NCI-H187 (cell line): ENCODE results near the gene DOCK3.
"Not testable (repeated sequence)": the region's sequence is repeated elsewhere in the genome, so short reads cannot be mapped to it uniquely, and the experiment has no call there.

ENCODE experiments used
- DNase-seq, 2 experiments: peaks; one replicate each; lab custom pipeline; 2025; lab: John Stamatoyannopoulos, UW

Gene DOCK3

DNA sequence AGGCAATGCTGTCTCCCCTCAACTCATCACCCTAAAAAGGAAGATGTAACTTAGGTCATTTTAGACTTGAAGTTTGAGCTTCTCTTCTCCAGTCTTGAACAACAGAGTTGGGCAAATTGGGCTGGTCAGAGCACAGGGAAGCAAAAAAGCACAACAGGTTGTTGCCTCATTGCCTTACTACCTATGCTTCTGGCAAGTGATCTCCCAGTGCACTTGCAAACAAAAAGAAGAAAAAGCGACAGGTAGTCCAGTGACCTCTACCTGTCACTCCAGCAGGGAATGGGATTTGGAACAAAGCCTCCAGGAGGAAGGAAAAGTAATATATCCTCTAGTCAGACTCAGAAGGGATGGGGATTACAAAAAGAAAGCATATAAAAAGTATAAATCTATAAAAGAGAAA is 550.1 kb downstream of the DOCK3 start:
- no peak for DNase-seq

DNA sequence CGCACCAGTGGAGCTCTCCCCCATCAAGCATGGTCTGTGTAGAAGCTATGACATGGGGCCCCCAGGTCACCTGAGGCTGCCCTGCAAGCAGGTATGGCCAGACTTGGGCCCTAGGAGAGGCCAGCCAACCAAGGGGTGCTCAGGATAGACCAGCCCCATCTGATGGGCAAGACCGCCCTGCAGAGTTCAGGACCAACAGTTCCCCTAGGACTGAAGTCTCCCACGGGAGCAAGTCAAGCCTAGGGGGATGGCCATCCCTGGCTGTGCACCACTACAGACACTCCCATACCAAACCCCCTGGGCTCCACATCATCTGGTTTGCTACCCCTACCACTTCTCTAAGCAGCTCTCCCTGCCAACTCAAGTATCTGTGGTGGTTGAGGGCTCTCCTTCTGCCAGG is 568.2 kb downstream of the DOCK3 start:
- DNase-seq, result no peak

DNA sequence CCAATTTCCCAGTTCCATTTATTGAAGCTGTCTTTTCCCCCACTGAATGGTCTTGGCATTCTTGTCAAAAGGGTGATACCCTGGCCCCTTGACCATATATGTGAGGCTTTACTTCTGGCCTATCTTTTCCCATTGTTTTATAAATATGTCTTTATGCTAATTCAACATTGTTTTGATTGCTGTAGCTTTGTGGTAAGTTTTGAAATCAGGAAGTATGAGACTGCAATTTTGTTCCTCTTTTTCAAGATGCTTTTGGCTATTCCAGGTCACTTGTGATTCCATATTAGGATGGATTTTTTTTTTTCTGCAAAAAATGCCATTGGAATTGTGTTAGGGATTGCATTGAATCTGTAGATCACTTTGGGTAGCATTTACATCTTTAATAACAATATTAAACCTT is 569.2 kb downstream of the DOCK3 start:
- DNase-seq, result no peak

DNA sequence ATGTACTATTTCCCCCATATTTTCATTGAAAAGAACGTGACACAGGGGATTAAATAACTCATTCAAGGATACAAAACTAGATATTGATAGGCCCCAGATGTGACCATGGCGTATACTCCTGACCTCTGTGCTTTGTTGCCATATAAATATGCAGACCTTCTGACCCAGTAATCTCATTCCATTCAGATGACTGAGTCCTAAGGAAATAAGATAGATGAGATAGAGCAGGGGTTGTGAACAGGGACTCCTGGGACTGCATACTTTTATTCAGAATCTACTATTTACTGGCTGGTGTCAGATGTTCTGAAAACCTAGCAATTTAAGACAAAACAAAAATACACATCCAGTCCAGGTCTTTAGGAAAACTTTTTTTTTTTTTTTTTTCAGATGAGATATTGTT is 571.1 kb downstream of the DOCK3 start:
- DNase-seq, result no peak

DNA sequence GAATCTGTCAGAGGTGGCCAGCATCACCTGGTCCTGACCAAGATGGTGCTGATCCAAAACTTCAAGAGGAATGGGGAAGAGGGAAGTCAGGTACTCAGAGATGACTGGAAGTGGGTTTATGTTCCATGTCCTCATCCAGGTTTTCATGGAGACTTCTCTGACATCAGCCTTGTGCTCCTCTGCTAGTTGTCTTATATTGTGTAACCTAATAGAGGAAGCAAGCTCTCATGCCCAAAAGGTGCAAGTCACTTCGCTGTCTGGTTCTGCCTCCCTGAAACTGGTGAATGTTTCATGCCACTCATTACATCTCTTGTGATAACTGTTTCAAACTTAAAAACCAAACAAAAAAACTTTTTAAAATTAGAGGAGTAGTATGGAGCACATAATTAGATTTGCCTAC is 583.1 kb downstream of the DOCK3 start:
- DNase-seq, result no peak

DNA sequence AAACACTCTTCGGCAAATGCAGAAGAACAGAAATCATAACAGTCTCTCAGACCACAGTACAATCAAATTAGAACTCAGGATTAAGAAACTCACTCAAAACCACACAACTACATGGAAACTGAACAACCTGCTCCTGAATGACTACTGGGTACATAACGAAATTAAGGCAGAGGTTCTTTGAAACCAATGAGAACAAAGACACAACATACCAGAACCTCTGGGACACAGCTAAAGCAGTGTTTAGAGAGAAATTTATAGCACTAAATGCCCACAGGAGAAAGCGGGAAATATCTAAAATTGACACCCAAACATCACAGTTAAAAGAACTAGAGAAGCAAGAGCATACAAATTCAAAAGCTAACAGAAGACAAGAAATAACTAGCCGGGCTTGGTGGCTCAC is 589.4 kb downstream of the DOCK3 start:
- not testable (repeated sequence) for DNase-seq

DNA sequence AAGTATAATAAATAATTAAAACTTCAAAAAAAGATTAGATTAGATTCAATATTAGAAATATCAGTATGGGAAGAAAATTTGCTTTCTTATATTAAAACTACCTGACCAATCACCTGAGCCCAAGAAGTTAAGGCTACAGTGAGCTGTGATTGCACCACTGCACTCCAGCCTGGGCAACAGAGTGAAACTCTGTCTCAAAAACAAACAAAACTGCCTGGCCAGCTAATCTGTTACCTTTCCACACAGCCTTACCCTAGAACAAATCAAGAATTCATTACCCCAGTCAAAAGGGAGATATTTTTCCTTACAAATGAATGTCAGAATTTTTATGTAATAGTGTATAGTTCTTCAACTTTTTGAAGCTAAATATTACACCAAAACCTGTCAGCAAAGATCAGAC is 593.4 kb downstream of the DOCK3 start:
- DNase-seq, result no peak

DNA sequence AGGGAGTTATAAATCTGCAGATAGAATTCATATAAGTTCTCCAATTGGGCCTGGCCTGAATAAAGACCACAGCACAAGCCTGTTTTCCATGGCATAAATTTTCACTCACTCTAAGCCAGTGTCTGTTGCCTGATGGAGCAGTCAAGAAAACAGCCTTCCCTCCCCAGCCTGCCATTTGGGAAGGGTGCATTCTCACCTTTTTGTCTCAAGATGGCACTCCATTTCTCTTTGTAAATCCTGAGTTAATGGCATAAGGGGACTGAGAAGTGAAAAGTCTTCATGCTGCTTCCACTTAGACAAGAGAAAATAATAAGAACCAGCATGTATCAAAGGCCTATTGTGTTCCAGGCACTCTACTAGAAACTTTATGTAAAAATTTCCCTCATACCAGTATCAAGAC is 594.7 kb downstream of the DOCK3 start:
- DNase-seq, result no peak

DNA sequence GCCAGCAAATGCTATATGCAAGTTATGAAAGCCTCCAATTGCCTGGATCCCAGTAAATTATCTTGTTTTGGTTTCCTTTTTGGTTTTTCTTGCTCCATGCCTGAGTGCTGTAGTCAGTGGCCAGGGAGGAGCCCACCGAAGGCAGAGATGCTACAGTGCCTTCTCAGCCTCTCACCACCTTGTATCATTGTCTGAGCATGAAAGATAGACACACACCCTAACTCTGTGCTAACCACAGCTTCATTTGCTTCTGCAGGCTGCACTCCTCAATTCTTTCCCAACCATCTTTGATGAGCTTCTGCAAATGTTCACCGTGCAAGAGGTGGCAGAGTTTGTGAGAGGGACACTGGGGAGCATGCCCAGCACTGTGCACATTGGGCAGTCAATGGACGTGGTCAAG is 595.8 kb downstream of the DOCK3 start:
- no peak for DNase-seq

DNA sequence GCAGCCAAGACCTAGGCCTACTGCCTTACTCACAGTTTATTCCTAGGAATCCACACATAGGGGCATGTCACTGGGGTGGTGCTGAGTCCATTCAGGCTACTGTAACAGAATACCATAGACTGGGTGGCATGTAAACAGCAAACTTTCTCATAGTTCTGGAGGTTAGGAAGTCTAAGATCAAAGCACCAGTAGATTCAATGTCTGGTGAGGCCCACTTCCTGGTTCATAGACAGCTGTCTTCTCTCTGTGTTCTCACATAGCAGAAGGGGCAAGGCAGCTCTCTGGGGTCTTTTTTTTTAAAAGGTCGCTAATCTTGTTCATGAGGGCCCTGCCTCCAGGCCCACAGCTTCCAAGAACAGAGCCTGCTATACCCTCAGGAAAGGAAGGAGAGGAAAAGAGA is 596.4 kb downstream of the DOCK3 start:
- no peak for DNase-seq

DNA sequence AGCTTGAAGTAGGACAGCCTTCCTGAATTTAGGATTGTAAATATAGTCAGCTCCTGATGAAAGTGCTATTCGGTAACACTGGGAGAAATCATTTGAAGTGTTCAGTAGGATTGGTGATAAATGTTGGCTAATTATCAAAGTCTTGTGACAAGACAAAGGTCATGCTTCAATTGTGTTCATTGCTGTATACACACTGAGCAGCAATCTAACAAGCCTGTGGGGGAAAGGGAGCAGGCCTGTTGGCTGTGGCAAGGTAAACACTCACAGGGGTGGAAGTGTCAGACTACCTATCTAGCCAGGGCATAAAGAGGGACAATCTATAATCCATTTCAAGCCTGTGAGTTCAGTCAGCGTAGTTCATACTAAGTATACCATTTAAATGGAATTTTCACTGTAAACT is 599.3 kb downstream of the DOCK3 start:
- no peak for DNase-seq

DNA sequence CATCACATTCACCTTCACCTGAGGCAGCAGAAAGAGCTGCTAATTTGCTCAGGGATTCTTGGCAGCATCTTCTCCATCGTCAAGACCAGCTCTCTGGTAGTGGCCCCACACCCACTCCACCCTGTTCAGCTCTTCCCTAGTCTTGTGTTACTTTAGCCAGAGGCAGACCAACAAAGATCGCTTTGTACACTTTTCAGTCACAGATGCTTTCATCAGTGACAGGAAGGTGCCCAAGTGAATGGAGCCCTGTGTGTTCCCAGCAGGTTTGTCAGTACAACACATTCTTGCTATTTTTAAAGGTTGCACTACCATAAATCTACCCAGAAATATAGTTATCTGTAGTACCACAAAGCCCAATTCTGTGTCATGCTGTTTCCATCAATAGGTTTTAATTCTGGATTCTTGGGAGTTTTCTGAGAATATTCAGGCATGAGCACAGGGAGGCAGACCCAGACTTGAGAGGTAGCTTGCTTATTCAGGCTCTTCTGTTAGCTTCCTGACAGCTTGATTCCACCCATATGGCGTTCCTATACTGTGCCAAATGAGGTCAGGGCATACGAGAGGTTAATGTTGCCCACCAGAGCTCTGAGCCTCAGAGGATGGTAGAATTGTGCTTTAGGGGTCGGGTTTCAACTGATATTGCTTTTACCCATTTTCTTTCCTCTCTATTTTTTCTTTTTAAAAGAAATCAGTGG is 600.5 kb downstream of the DOCK3 start:
- no peak for DNase-seq

DNA sequence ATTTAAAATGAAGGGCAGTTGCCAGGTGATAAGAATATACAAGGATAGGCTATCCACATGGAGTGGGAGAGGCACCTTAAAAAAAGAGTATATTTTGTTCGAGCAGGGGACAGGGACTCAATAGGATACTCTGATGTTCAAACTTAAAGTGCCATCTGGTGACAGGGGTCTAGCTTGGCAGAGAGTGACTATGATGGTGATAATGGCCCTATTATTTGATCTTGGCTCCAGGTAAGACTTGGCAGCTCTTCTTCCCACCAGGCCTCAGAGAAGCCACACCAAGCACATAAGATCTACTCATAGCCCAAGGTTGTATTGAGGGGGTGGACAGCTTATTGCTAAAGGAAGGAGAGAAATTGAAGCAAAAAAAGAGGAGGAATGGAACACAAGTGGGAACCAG is 601.3 kb downstream of the DOCK3 start:
- DNase-seq, result no peak

DNA sequence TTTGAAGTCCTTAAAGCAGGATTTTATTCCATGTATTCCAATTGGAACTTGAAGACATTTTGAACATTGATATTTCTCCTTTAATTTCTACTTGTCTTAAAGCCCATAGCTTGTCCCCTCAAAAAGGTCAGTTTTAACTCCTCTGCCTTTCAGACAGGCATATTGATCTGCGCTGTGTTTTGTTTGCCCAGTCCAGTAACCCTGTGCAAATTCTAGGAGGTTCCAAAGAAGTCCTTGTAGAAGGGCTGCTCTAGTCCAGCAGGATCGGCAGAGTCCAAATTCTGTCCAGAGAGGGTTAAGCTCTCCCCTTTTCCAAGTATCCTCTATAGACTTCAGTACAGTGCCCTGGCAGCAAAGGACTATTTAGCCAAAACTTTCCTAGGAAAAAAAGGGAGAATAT is 604.7 kb downstream of the DOCK3 start:
- DNase-seq, result no peak

DNA sequence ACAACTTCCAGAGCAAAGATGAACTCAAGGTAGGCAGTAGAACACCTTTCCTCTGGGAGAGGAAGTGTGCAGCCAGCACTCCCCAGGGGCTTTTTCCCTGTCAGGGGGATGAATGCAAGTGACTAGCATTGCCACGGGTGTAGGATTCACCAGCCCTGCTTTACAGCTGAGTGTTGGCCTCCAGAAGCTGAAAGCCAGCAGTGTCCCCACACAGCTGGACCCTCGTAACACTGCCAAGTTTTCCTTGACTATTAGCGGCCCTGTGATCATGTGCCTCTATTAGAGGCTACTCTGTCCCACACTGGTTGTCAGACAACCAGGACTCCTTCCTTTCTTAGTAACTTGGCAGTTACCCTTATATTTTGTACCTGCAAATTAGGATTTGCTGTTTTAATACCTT is 605.4 kb downstream of the DOCK3 start:
- no peak for DNase-seq

DNA sequence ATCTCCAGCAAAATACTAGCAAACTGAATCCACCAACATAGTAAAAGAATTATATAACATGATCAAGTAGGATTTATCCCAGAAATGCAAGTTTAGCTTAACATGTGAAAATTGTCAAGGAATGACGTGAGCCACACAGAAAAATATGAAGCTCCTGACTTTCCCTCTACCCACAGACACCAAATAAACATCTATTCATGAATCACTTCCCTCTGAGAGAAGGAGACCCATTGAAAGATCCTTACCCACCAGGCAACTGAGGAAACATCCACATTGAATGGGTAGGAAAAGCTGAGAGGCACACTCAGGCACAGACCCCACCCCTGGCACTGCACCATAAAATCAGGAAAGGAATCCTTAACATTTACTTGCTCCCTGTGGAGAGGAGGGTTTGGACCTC is 608.2 kb downstream of the DOCK3 start:
- no peak for DNase-seq

DNA sequence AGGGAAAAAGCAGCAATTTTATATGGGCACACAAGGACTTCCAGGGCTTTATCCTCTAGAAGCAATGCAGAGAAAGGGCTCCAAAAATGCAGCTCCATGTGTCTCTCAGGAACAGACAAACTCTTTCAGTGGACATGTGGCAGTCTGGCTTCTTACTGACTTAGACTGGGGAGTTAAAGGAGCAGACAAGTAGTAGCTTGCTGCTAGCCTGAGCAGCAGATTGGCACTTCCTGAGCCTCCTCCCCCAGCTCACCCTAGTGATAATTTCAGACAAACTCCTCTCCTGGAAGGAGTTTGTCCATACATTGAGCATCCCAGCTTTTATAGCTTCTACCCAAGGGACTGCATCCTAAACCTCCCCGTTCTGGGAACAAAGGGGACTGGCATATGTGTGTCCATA is 608.7 kb downstream of the DOCK3 start:
- DNase-seq, result no peak

DNA sequence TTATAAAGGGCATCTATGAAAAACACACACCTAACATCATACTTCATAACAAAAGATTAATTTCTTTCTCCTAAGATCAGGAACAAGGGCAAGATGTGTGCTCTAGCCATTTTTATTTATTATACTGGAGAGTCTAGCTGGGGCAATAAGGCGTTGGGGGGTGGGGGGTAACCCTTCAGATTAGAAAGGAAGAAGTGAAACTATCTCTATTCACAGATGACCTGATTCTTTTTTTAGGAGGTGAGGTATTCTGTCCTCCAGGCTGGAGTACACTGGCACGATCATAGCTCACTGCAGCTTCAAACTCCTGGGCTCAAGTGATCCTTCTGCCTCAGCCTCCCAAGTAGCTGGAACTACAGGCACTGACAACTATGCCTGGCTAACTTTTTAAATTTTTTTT is 620.9 kb downstream of the DOCK3 start:
- no peak for DNase-seq

DNA sequence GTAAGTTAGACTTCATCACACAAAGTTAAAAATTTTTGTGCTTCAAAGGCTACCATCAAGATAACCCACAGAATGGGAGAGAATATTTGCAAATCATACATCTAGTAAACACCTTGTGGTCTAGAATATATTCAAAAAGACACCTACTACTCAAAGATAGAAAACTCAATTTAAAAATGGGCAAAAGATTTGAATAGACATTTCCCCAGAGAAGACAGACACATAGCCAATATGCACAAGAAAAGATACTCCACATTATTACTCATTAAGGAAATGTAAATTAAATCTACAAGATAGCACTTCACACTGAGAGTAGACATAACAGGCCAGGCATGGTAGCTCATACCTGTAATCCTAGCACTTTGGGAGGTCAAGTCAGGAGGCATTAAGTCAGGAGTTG is 622.6 kb downstream of the DOCK3 start:
- DNase-seq, result no peak

DNA sequence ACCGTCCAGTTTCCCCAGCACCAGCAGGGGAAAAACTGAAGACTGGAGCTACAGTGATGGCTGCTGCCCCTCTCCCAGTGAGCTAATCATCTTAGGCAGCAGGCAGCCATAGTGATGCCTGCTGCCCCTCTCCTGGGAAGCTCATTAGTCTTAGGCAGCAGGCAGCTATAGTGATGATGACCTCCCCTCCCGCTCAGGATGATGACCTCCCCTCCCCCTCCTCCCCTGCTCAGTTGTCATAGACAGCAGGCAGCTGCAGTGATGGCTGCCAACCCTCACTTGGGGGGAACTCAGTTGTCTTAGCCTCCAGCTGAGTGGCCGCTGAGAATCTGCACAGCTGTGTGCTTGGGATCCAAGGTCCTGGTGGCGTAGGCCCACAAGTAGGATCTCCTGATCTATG is 629.5 kb downstream of the DOCK3 start:
- DNase-seq, result no peak

DNA sequence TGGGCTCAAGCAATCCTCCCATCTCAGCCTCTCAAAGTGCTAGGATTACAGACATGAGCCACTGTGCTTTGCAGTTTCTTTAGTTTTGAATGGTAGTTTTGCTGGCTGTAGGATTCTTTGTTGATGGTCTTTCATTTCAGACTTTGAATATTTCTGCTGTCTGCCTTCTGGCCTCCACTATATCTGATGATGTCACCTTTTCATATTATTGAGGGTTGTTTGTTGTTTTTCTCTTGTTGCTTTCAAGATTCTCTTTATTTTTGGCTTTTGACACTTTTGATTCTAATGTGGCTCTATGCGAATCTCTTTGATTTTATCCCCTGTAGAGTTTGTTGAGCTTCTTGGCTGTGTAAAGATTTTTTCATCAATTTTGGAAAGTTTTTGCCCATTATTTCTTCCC is 631.4 kb downstream of the DOCK3 start:
- DNase-seq, result no peak

DNA sequence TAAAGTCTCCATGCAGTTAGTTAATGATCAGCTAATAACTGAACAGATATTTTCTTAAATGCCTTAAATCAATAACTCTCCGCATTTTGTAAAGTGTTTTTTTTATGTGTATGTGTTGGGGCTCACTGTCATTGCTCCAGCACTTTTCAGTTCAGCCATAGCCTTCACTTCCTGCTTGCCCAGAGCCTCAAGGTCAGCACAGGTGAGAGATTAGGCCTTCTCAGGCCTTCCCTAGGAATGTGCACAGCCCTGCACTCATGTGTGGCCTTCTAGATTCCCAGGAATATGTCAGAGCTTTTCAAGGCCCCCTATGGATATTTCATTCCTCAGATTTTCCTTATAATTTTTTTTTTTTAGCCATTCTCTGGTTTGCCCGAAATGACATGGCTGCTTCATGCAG is 632.7 kb downstream of the DOCK3 start:
- no peak for DNase-seq

DNA sequence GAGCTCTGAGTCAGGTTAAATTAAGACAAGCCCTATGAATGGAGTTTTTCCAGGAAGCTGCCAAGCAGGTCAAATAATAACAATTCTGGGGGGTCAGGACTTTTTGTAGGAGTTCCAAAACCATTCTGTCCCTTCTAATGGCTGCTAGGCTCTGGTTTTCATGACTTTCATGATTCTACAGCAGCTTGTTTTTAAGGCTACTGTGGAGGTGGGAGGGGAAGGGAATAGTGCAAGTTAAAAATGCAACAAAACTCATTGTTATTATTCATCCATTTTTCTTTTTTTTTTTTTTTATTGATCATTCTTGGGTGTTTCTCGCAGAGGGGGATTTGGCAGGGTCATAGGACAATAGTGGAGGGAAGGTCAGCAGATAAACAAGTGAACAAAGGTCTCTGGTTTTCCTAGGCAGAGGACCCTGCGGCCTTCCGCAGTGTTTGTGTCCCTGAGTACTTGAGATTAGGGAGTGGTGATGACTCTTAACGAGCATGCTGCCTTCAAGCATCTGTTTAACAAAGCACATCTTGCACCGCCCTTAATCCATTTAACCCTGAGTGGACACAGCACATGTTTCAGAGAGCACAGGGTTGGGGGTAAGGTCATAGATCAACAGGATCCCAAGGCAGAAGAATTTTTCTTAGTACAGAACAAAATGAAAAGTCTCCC is 633.3 kb downstream of the DOCK3 start:
- DNase-seq, result not testable (repeated sequence)

DNA sequence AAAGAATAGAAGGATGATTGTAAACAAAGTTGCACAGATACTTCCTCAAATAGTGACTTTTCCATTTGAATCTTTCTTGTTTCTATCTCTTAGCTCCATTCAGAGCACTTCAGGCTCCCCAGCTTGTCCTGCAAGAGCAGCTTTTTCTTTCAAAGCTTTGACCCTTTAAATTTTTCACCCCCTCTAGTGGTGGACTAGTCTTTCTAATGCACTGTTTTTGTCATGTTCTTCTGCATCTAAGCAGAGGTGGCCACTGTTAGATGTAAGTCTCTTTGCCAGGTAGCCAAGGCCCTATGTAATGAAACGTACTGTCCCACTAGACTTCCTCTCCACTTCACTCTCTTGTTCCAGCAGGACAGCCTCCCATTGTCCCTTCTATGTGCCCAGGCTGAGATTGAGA is 636.3 kb downstream of the DOCK3 start:
- no peak for DNase-seq
